ENCODE data around the gene LRRC55.
"Not testable (repeated sequence)": the region's sequence is repeated elsewhere in the genome, so short reads cannot be mapped to it uniquely, and the experiment has no call there.

Gene LRRC55

GRCh38 chr11:57162179-57162898 lies 19.4 kb upstream of the LRRC55 start:
- no peak for DNase-seq (ENCODE audit: low read depth)

DNA sequence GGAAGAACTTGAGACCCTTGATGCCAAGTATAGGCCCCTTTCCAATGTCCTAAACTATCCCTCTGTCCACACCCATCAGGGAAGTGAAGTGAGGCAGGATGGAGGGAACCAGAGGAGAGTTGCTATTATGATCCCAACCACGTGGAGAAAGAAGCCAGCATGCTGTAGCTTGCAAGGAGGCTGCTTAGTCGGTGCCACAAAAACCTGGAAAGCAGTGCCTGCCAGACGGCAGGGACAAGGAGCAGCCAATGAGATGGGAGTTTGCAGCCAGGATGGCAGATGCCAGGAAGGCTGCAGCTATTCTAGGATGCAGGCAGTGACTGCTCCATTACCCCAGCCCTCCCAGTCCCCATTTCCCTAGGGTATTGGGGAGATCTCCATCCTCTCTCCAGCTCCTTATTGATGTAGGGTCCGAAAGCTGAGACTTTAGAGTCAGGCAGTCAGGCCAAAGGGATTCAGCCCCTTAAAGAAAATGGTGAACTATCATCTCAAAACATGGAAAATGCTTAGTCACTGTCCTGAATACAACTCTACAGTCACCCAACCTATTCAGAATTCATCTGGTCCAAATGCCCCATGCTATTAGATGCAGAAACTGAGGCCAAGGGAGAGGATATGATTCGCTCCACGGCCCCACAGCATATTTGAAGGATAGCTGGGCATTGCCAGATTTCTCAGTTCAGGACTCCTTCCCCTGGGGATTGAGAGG lies 18.4 kb upstream of the LRRC55 start:
- DNase-seq (ENCODE audit: low read depth) = no peak

DNA sequence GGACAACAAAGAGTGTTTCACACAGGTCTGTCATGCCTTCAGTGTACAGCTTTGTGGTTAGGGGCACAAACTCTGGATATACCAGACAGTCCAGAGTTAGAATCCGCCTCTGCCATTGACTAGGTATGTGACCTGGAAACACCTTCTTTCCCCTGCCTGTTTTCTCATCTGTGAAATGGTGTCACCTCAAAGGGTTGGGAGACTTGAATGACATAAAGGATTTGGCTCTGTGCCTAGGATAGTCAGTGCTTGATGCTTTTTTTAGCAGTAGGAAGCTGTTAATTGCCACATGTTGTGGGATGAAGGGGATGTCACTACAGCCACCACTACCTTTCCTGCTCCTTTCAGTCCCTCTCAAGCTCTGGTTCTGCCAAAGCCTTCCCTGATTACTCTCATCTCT lies 17.4 kb upstream of the LRRC55 start:
- no peak for DNase-seq (ENCODE audit: low read depth)

DNA sequence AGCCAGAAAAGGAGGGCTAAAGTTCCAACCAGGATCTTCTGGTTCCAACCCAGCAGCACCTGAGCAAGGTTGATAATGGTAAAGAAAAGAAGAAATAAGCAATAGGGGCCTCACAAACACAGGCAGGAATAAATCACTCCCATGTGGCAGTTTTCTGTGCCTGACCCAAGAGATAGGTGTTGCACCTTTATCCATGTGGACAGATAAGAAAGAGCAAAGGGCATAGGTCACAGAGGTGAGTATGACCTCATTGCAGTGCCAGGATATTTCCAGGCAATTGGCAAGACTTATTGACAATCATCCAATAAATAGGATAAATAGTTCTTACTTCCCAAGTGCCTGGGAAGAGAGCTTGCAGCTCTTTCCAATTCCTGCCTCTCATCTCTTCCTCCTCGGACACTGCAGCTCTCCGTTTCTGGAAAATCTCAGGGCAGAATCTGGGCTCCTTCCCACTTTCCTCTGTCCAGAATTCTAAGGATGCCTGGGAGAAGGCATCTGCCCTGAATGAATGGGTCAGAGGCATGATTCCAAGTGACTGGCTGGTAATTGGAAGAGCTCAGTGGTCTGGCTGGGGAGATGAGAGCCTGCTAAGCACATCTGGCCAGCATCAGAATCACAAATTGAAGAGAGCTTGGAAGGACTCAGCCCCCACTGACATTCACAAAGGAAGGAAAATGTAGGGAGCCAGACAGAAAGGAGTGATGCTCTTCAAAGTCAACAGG lies 14.5 kb upstream of the LRRC55 start:
- no peak for DNase-seq (ENCODE audit: low read depth)

GRCh38 chr11:57169732-57170313 lies 11.9 kb upstream of the LRRC55 start:
- not testable (repeated sequence) for DNase-seq (ENCODE audit: low read depth)

GRCh38 chr11:57172031-57172430 lies 9.7 kb upstream of the LRRC55 start:
- no peak for DNase-seq (ENCODE audit: low read depth)

- no peak for DNase-seq (ENCODE audit: low read depth)
Measured at GRCh38 chr11:57174656-57175055, 7.1 kb upstream of the LRRC55 start.

GRCh38 chr11:57175478-57175877 lies 6.3 kb upstream of the LRRC55 start:
- no peak for DNase-seq (ENCODE audit: low read depth)

GRCh38 chr11:57178334-57178733 lies 3.4 kb upstream of the LRRC55 start:
- DNase-seq (ENCODE audit: low read depth) = no peak

DNA sequence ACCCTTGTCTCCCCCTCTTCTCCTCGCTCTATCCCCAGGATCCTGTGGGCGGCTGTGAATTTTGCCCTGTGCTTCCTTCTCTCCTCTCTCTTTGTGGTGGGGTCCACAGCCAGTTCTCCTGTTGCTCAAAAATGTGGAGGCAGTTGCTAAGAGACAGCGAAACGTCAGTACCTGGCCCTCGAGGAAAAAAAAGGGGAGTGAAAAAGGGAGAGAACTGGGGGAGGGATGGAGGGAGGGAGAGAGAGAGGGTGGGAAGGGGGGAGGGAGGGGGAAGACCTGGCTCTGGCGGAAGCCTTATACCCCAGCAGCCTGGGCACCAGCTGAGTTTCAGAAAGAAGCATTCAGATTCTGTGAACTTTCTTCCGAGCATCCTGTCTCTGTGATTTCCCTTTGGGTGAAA lies 2.1 kb upstream of the LRRC55 start:
- DNase-seq (ENCODE audit: low read depth) = no peak

- no peak for DNase-seq (ENCODE audit: low read depth)
Measured at GRCh38 chr11:57180081-57180561, 1.6 kb upstream of the LRRC55 start.

DNA sequence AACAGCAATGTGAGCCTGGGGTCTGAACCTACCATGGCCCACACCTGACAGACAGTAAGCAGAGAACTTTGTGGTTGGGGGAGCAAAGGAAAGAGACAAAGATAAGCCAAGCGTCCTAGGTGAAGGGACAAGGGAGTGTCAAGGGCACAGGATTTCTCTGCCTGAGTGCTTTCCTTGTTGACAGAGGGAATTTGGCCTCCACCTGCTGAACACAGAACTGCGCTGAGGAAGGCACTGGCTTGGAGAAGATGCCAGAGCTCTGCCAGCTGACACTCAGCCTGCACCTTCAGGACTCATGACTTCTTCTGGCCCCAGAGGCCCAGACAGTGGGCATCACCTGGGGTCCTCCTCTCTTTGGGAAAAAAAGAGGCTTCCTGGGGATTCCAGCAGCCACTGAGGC lies 789 bp upstream of the LRRC55 start:
- DNase-seq (ENCODE audit: low read depth) = no peak

DNA sequence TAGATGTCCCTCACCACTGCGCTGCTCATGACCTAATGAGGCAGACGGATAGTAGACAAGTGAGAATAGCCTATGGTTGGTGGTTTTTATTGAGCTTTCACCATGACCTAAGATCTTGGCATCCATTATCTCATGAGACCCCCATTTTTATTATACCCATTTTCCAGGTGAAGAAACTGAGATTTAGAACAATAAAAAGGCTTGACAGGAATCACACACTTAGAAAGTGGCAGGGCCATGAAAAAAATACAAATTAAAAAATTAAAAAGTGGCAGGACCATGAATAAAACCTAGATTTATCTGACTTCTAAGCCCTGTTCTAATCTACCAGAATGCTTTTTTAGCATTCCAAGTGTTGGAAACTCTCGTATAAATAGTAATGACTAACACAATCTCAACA lies 1.1 kb downstream of the LRRC55 start:
- no peak for DNase-seq (ENCODE audit: low read depth)

GRCh38 chr11:57190548-57190947 lies 8.8 kb downstream of the LRRC55 start:
- DNase-seq (ENCODE audit: low read depth) = no peak

- DNase-seq (ENCODE audit: low read depth) = no peak
Measured at GRCh38 chr11:57191311-57192219, 9.8 kb downstream of the LRRC55 start.

DNA sequence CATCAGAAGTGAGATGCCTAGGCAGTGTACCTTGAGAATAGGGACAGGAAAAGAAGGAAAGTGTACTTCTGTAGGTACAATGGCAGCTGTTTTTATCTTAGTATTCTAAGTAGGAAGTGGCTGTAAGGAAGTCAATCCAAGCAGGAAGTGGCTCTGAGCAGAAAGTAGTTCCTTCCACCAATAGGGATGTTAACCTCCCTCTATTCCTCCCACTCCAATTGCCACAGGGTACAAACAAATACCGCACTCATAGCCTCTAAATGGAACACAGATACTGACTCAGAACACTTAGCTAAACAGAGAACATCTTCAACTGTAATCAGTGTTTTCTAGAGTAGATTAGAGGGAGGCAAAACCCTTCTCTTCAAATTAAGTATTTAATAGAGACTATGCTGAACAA lies 10.6 kb downstream of the LRRC55 start:
- DNase-seq (ENCODE audit: low read depth) = no peak

DNA sequence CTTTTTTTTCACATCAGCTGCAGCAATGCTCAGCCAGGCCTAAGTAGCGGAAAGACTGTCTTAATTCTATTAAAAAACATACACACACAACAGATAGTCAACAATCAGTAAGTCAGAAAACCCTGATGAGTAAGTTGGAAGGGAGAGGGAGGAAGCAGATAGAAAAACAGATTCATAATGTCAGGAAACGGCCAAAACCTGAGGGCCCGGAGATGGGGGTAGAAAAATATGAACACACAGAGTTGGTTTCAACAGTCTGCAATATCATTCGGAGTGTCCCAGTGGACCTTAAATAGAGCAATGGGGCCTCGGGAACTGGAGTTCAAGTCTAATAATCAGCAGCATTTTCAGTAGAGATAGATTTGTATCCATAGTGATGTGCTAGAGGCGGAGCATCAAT lies 14.8 kb downstream of the LRRC55 start:
- DNase-seq (ENCODE audit: low read depth) = no peak

GRCh38 chr11:57197762-57198161 lies 16.0 kb downstream of the LRRC55 start:
- no peak for DNase-seq (ENCODE audit: low read depth)

DNA sequence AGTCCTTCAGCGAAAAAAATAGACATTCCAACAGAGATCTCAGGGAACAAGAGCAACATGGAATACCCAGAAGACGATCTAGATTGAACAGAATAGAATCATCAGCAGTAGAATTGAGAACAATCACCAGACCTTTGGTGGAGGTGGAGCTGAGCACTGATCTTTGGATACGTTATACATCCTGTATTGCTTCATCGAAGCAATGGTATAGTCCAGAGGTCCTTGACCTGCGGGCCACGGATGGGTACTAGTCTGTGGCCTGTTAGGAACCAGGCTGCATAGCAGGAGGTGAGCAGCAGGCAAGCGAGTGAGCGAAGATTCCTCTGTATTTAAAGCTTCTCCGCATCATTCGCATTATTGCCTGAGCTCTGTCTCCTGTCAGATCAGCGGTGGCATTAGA lies 17.6 kb downstream of the LRRC55 start:
- DNase-seq (ENCODE audit: low read depth) = no peak

- DNase-seq (ENCODE audit: low read depth) = no peak
Measured at GRCh38 chr11:57200917-57201316, 19.2 kb downstream of the LRRC55 start.

DNA sequence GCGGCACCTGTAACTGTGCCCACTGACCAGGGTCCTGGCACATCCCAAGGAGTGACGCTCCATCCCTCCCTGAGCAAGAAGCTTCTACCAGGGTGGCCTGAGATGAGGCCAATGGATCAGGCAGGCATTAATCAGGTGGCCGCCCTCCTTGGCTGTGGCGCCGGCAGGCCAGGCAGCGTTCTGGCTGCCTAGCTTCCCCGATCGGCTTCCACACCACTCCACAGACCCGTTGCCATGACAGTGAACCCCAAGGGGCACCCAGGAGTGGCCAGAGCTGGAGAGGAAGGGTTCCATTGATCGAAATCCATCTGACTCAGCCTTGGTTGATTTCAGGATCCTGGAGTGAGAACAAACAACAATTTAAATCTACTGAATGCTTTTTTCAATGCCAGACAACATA lies 20.5 kb downstream of the LRRC55 start:
- DNase-seq (ENCODE audit: low read depth) = no peak

DNA sequence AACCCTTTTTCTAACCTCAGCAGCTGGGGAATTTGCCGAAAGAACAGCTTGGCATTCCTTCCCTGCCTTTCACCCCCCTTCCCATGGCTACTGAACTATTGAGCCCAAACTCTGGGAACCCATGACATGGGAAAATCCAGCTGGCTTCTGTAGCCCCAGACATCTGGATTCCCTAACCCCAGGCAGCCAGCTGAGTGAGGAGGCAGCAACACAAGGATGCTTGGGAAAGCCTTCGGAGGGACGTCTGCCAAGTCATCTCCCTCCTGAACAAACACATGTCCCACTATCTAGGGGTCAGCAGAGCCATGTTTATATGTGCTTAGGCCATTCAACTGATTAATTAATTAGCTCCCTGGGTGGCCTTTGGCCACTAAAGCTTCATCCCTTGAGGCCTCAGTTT lies 21.6 kb downstream of the LRRC55 start:
- DNase-seq (ENCODE audit: low read depth) = no peak
